GM21526 (cell line): ENCODE results near the gene TBC1D3B.
"Not testable (repeated sequence)": the region's sequence is repeated elsewhere in the genome, so short reads cannot be mapped to it uniquely, and the experiment has no call there.

Experiments
- ATAC-seq: cut with Tn5 transposase; IDR thresholded peaks from one replicate; pipeline ENCODE4 v1.9.1; 2021; ENCODE audit warnings: moderate library complexity; ENCODE audit not compliant: unreplicated experiment, low FRiP score

The TBC1D3B gene

GRCh38 chr17:36176536-36176935 lies at the start of gene TBC1D3B:
Gene TBC1D3B (minus strand): TSS chr17:36176636. CDS start chr17:36175050, 1,586 bp downstream.
- ATAC-seq, result not testable (repeated sequence)

- ATAC-seq, result not testable (repeated sequence)
These were observed 46.5 kb upstream of the TBC1D3B start for GRCh38 chr17:36222967-36223366.

GRCh38 chr17:36221581-36222100 lies 45.2 kb upstream of the TBC1D3B start:
- ATAC-seq, result not testable (repeated sequence)

- ATAC-seq, result not testable (repeated sequence)
These were observed 44.5 kb upstream of the TBC1D3B start for GRCh38 chr17:36220737-36221580.

GRCh38 chr17:36219556-36219955 lies 43.1 kb upstream of the TBC1D3B start:
- ATAC-seq, result not testable (repeated sequence)

- not testable (repeated sequence) for ATAC-seq
These were observed 39.2 kb upstream of the TBC1D3B start for GRCh38 chr17:36215406-36216308.

DNA sequence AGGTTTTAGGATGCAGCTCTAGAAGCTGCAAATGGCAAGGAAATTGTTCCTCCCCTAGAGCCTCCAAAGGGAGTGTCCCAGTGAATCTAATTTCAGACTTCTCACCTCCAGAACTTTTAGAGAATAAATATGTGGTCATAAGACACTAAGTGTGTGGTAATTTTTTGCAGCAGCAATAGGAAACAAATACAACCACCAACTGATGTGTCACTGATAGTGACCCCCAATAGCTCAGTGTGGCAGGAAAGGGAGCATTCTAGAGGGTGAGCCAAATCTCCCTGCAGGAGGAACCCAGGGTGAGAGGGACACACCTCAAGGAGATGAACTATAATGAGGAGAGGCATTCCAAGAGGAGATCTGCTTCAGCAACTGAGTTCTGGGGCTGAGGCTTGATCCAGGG lies 38.5 kb upstream of the TBC1D3B start:
- ATAC-seq, result no peak

DNA sequence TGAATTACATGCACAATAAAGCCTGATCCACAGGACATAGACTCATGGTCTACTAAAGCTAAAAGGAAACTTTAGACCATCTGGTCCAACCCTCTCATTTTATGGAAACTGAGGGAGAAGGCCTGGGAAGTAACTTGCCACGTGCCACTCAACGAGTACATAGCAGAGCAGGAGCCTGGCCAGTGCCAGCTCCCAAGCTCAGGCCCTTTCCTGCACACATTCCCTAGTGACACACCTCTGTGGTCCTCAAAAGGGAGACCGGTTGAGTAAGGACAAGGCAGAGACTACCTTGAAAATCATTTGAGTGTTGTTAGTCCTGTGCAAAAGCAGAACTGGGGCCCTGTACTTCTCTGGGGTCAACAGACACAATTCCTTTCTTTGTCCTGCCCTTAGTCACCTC lies 37.3 kb upstream of the TBC1D3B start:
- no peak for ATAC-seq

GRCh38 chr17:36212966-36213365 lies 36.5 kb upstream of the TBC1D3B start:
- no peak for ATAC-seq

DNA sequence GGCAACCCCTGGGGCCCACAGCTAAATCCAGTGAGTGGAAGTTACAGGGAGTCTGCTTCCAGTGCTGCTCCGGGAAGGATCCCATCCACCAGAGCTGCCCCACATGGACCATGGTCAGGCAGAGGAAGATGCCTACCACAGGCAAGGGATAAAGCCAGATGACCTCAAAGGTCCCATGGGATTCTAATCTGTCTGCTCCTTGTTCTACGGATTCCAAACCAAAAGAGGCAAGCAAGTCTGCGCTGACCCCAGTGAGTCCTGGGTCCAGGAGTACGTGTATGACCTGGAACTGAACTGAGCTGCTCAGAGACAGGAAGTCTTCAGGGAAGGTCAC lies 35.8 kb upstream of the TBC1D3B start:
- no peak for ATAC-seq

DNA sequence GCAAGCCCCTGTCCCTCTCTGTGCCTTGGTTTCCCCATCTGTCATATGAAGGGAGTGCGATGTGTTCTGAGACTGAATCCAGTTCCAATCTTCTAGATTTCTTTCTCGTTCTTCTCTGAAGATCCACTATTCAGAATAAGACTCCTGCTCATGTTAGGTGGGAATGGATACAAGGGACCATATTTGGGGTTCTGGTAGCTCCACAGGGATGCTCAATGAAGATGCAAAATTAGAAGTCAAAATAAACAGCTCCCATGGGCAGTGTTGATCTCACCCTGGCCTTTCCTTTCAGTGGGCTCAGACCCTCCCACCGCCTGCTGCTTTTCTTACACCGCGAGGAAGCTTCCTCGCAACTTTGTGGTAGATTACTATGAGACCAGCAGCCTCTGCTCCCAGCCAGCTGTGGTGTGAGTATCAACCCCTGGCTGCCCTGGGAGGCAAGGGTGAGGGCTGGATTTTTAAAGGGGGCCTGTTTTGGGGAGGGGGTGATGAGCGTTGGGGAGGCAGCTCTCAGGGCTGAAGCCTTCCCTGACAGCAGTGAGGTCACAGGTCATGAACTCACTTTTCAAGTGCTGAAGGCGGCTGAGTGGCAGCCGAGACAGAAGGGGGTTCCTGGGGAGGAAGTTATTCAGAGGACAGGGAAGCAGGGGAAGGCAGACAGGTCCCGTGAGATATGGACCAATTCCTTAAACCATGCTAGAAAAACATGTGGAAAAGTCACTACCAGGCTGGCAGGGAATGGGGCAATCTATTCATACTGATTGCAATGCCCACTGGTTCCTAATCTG lies 35.2 kb upstream of the TBC1D3B start:
- ATAC-seq, result not testable (repeated sequence)

GRCh38 chr17:36210439-36211211 lies 34.2 kb upstream of the TBC1D3B start, which contains the start of gene CCL4L2:
Gene CCL4L2 (plus strand): TSS chr17:36211063.
- ATAC-seq, result peak; percentile 54

DNA sequence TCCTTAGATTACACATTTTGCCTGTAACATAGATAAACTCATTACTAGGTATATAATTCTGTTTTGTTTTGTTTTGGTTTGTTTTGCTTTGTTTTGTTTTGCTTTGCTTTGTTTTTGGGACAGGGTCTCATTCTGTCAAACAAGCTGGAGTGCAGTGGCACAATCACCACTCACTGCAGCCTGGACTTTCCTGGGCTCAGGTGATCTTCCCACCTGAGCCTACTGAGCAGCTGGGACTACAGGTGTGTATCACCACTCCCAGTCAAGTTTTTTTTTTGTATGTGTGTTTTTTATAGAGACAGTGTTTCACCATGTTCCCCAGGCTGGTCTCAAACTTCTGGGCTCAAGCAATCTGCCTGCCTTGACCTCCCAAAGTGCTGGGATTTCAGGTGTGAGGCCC lies 33.1 kb upstream of the TBC1D3B start:
- ATAC-seq, result no peak

- not testable (repeated sequence) for ATAC-seq
These were observed 30.9 kb upstream of the TBC1D3B start for GRCh38 chr17:36207383-36207782.

GRCh38 chr17:36206486-36206821 lies 30.0 kb upstream of the TBC1D3B start:
- ATAC-seq, result not testable (repeated sequence)

DNA sequence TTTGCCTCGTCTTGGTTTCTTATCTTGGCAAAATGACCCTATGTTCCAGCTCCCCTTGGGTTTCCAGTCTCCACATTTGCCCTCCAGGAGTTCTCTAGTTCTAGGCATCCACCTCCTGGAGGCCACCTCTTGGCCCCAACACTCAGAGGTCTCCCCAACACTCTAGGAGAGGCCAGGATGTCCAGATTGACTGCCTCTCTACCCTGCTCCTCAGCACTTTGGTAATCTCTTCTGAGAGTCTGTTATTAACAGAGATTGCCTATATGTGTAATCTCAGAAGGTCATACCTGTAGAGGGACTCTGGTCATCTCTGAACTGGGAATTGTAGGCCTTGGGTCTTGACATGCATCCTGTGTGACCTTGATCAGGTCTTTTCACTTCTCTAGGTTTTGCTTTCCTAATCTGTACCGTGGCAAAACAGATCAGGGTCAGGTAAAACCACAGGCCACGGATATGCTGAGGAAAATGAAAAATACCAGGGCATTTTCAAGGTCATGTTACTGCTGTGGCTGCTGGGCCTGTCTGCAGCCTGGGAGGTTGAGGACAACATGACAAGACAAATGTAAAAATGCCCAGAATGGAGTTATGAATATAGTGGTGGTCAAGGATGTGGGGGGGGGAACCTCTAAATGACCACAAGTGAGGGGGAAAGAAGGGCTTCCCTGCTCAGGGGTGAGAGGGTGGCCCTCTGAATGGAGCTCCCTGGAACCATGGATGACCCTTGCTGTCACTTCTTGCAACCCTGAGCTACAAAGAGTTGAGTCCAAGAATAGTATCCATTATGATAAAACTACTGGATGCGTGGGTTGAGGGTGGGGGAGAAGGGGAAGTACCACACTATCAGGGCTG lies 29.4 kb upstream of the TBC1D3B start:
- ATAC-seq, result no peak

DNA sequence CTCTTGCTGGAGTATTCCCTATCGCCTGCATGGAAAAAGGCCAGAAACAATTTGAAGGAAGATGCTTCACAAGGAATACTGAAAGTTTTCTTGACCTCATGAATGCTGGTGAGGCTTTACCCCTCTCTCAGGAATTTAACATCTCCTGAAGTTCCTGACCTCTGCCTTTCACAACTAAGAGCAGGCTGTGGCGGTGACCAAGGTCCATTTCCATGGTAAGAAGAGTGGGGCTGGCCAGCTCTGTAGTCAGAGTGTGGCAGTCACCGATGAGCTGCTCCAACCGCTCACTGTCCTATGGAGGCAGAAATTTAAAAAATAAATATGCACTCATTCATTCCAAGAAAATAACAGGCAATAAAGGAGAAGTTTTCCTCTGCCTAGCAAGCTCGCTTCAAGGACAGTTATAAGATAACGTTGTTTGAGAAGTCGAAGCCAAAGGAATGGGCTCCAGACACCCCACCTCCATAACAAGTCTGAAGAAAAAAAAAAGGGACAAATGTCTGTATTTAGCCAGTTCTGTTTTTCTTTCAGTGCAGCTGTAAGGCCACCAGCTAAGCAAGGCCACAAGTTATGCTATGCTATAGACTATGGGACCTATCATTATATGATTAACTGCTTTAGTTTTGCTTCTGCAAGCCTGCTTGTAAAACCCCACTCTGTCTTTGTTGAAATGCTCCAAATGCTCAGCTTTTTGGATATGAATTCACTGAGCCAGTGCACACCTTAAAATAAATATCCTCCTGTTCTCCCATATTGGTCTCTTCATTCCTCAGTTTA lies 28.5 kb upstream of the TBC1D3B start:
- no peak for ATAC-seq

DNA sequence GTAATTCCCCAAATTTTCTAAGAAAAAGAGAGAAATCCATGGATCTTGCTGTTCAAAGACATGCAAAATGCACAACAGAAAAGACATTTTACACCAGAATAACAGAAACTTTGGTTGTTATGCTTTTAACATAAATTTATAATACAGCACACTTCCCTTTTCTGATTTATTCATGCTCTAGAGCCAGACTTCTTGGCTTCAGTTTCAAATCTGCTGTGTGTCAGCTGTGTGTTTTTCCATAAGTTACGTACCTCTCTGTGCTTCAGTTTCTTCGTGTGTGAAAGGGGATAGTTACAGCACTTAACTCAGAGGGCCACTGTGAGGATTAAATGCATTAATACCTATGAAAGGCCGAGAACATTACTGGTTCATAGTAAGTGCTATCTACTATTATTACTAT lies 26.9 kb upstream of the TBC1D3B start:
- ATAC-seq, result no peak
